Limb (tissue), 2 donors: ENCODE data around the gene FADS6.

ENCODE experiments used
- DNase-seq, 2 donors: peaks; one replicate each; pipeline ENCODE4 v3.0.0-alpha.2; 2016; ENCODE audit errors: extremely low spot score in 2 of 2

The FADS6 gene

GRCh38 chr17:74833501-74834377 is 59.7 kb downstream of the FADS6 start:
- DNase-seq, result no peak

- DNase-seq, result no peak
Observed at GRCh38 chr17:74832421-74832820, 61.0 kb downstream of the FADS6 start.

DNA sequence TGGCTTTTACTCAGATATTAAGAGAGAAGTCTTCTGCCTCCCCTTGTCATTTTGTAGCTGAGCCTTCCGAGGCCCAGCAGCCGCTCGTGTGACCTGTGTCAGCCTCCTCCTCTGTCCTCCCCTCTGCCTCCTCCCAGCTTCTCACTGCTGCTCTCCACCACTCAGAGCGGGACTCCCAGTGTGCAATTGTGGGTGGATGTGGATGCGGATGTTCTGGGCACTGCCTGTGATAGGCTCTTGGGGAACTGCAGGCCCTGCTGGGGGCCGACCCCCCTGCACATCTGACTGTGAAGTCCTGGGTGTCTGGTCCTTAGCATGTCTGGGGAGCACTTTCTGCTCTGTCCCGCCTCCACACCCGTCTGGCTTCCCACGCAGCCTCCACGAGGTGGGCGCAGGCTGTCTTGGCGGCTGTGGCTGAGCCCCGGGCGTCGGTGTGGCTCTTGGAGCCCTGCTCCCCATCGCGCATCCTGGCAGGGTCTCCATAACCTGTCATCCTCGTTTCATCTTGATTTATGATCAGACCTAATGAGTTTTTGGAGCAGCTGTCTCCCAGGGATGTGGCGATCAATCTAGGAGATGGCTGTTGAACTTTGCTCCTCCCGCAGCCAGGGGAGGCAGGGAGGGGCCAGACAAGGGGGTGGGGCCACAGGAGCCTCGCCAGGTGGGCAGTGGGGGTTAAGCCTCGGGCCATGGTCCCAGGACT is 61.8 kb downstream of the FADS6 start:
- no peak for DNase-seq

- DNase-seq, result no peak
Observed at GRCh38 chr17:74830861-74831260, 62.6 kb downstream of the FADS6 start.

- DNase-seq, result no peak
Observed at GRCh38 chr17:74827800-74828199, 65.6 kb downstream of the FADS6 start.
